ENCODE measurements around the gene RBM10. TPM values are rescaled to one million over a fixed set of nuclear protein-coding genes. Genes with fewer than 3 reads are reported as not detected.

The RBM10 gene
- total and polyA plus RNA-seq, 2 of the 13 experiments (the other 11 are each of a cell fraction or from before 2014, with no cell fraction given): 15.9 to 43.1 TPM

DNA sequence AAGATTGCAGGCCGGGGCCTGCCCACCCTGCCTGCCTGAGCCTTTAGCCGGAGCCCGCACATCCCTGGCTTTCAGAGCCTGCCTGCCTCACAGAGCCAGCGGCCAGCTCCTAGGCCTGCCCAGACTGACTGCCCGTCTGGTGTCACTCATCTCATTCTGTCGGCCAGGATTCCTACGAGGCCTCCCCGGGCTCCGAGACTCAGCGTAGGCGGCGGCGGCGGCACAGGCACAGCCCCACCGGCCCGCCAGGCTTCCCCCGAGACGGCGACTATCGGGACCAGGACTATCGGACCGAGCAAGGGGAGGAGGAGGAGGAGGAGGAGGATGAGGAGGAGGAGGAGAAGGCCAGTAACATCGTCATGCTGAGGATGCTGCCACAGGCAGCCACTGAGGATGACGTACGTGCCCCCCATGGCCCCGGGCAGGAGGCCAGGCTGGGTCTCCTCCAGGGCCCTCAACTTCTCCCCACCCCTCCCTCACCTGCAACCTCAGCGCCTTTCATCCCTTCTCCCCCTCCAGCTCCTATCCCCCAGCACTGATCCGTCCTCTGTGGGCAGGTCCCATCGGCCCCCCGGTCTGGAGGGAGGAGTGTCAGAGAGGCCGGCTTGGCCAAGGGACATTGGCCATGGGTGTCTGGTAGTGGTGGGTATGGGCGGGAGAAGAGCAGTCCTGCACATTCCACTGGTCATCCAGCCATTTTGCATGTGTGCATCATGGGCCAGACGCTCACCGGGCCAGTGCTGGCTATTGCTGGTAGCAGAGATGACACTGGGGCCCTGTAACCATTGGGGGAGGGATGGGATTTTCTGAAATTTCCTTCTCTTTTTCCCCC is 26.1 kb downstream of the RBM10 start:
- POLR2A ChIA-PET: no interaction called here
- H3K9ac ChIP-seq (ENCODE audit: insufficient read depth, low read depth, low read length): no peak overlapping the region
- peaks cover 5% of the 10 kb centered on the region for H3K79me2 ChIP-seq (ENCODE audit: insufficient read depth, low read length)
- no TSS peak for BruUV-seq (replicated peaks)
- H3K27ac ChIP-seq (ENCODE audit: extremely low read length, insufficient read depth, low read length): no peak overlapping the region
- intact Hi-C loops (cut with micrococcal nuclease; ENCODE audit: unreplicated experiment): no loop called here
- WGBS (ENCODE audit: low lambda C conversion rate): 99% methylated on average over 14 of the region's 34 CpGs
- H3K4me2 ChIP-seq (ENCODE audit: low read depth, low read length): no peak overlapping the region
- H3K9me3 ChIP-seq (ENCODE audit: low read length): no peaks in the 10 kb centered on the region
- H2AFZ ChIP-seq (ENCODE audit: low read length): no peak overlapping the region
- no peak for FAIRE-seq
- H3K4me3 ChIP-seq (replicated peaks in 1 of 3; ENCODE audit: insufficient read depth in 1 of 3, low read depth in 2 of 3, low read length in 3 of 3): no peak overlapping the region
- in situ Hi-C loops (cut with HindIII; ENCODE audit: extremely low pct_ligation_motif_present, low pct_unique_long_range_greater_than_20kb): no loop called here
- CTCF ChIA-PET (ENCODE audit: low intra/inter-chr PET ratio, low total read pairs): no interaction called here
- H3K4me1 ChIP-seq (ENCODE audit: insufficient read depth, low read length): no peaks in the 10 kb centered on the region
- TF ChIP-seq HCFC1 (IDR thresholded peaks at IDR 0.05; ENCODE audit: low read depth, low read length) (no peak), NR1H2 (CRISPR knock-in tag; IDR thresholded peaks at IDR 0.05; ENCODE audit: borderline replicate concordance, low read depth) (no peak), MTERF4 (CRISPR knock-in tag; IDR thresholded peaks at IDR 0.05) (no peak), ZNF512 (CRISPR knock-in tag; IDR thresholded peaks at IDR 0.05) (no peak), ZFAT (CRISPR knock-in tag; conservative IDR thresholded peaks at IDR 0.05) (no peak), ZBTB3 (CRISPR knock-in tag; IDR thresholded peaks at IDR 0.05; ENCODE audit: borderline replicate concordance, low read depth) (no peak), SMAD1 (CRISPR knock-in tag; IDR thresholded peaks at IDR 0.05; ENCODE audit: borderline replicate concordance, low read depth) (no peak), HNRNPH1 (optimal IDR thresholded peaks at IDR 0.05; ENCODE audit: low read depth, low read length) (no peak), ZFP62 (CRISPR knock-in tag; IDR thresholded peaks at IDR 0.05) (no peak), POGK (CRISPR knock-in tag; conservative IDR thresholded peaks at IDR 0.05) (no peak), ASH2L (IDR thresholded peaks at IDR 0.05; ENCODE audit: insufficient read length, low read depth, low read length) (no peak), ATF7 (IDR thresholded peaks at IDR 0.05) (no peak), ATF7 (CRISPR knock-in tag; IDR thresholded peaks at IDR 0.05) (no peak), ELF4 (CRISPR knock-in tag; IDR thresholded peaks at IDR 0.05; ENCODE audit: borderline replicate concordance) (no peak), ZNF557 (CRISPR knock-in tag; IDR thresholded peaks at IDR 0.05) (no peak)
- TF ChIP-seq, protein P1, sequence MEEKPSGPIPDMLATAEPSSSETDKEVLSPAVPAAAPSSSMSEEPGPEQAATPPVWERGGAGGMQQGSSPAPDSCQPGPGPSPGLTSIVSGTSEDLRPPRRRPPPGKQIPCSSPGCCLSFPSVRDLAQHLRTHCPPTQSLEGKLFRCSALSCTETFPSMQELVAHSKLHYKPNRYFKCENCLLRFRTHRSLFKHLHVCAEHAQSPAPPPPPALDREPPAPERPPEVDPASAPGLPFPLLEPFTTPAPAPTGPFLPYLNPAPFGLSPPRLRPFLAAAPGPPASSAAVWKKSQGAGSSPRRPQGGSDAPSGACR (CRISPR knock-in tag; IDR thresholded peaks at IDR 0.05): no peak
- no peak for DNase-seq (ENCODE audit: low spot score)
- no peak for ATAC-seq
- peaks cover 12 to 28% of the 10 kb centered on the region in 2 experiments; a peak in 4 of 5 replicates for H3K36me3 ChIP-seq (replicated peaks in 1 of 2; ENCODE audit: control insufficient read depth in 1 of 2, insufficient read depth in 2 of 2, low read length in 2 of 2)
- H3K27me3 ChIP-seq (ENCODE audit: control insufficient read depth in 1 of 2, insufficient read depth in 2 of 2, low read length in 2 of 2): no peaks in the 10 kb centered on the region
- no peaks in the 10 kb centered on the region for H4K20me1 ChIP-seq (ENCODE audit: insufficient read depth, low read length)

All from HepG2 (cell line).